IMR-90 (cell line): Measurements from ENCODE around the gene OCIAD1. TPM values are rescaled to one million over a fixed set of nuclear protein-coding genes. Genes with fewer than 3 reads are reported as not detected.
A peak's percentile ranks its signal among the peaks of the same experiment; 100 is the strongest.

Source experiments
- ATAC-seq: fragments of 200-7000 bp; cut with Tn5 transposase; 2 replicates; pipeline ENCODE4 v1.9.1; 2020; ENCODE audit warnings: low read depth, mild to moderate bottlenecking, moderate library complexity
- Bru-seq: library from RNA; stranded (reverse); fragments of 400-500 nt; gene quantifications from one replicate; lab custom pipeline; 2021; lab: Mats Ljungman, UMichigan
- BruChase-seq, 2 experiments: library from RNA; stranded (reverse); fragments of 400-500 nt; gene quantifications; one replicate each; lab custom pipeline; 2021; lab: Mats Ljungman, UMichigan
- BruUV-seq: library from RNA; stranded (reverse); fragments of 400-500 nt; replicated peaks from 2 replicates; lab custom pipeline; 2021; lab: Mats Ljungman, UMichigan
- CTCF ChIA-PET: fragments of 300-600 bp; formaldehyde crosslinking; extraction: SDS; loops from one replicate; lab custom pipeline; 2021; ENCODE audit warnings: antibody characterized with exemption; lab: Yijun Ruan, JAX
- POLR2A ChIA-PET: fragments of 300-600 bp; sonication (Branson Sonifier 250); formaldehyde crosslinking; loops from one replicate; lab custom pipeline; 2022; ENCODE audit warnings: antibody characterized with exemption; ENCODE audit not compliant: unreplicated experiment; lab: Charles Lee
- DNase-seq: peaks from one replicate; pipeline ENCODE4 v3.0.0; 2013
- H2AFZ ChIP-seq: replicated peaks from 2 replicates; pipeline ENCODE3; 2013; ENCODE audit warnings: low read length, mild to moderate bottlenecking; ENCODE audit not compliant: poor library complexity
- H2AK5ac ChIP-seq: 2 replicates; pipeline ENCODE4 v1.6.1; 2013; ENCODE audit warnings: low read depth, low read length, inconsistent platforms
- H2AK9ac ChIP-seq: replicated peaks from 2 replicates; pipeline ENCODE3; 2013; ENCODE audit warnings: mild to moderate bottlenecking, low read depth, low read length, moderate library complexity; ENCODE audit not compliant: poor library complexity
- H2BK120ac ChIP-seq: 2 replicates; pipeline ENCODE4 v1.6.1; 2013; ENCODE audit warnings: low read depth, low read length, inconsistent platforms
- H2BK15ac ChIP-seq: 3 replicates; pipeline ENCODE4 v1.6.1; 2013; ENCODE audit warnings: low read depth, low read length, inconsistent platforms
- H2BK20ac ChIP-seq: 2 replicates; pipeline ENCODE4 v1.6.1; 2013; ENCODE audit warnings: low read depth, mild to moderate bottlenecking, inconsistent platforms, low read length, moderate library complexity
- H2BK5ac ChIP-seq: 2 replicates; pipeline ENCODE4 v1.6.1; 2013; ENCODE audit warnings: mild to moderate bottlenecking, low read depth, low read length, inconsistent platforms; ENCODE audit not compliant: poor library complexity, severe bottlenecking
- H3K14ac ChIP-seq: replicated peaks from 2 replicates; pipeline ENCODE4 v1.6.1; 2013; ENCODE audit warnings: low read depth, low read length, inconsistent platforms
- H3K18ac ChIP-seq: 2 replicates; pipeline ENCODE4 v1.6.1; 2013; ENCODE audit warnings: low read depth, low read length, control low read depth
- H3K23ac ChIP-seq: 2 replicates; pipeline ENCODE4 v1.6.1; 2013; ENCODE audit warnings: low read depth, low read length, inconsistent platforms
- H3K27ac ChIP-seq: 2 replicates; pipeline ENCODE4 v1.5.1; 2013; ENCODE audit warnings: mild to moderate bottlenecking, control low read depth, low read length; ENCODE audit not compliant: insufficient read depth
- H3K27me3 ChIP-seq: 2 replicates; pipeline ENCODE4 v1.6.1; 2013; ENCODE audit warnings: low read length; ENCODE audit not compliant: control insufficient read depth, insufficient read depth
- H3K36me3 ChIP-seq: 2 replicates; pipeline ENCODE4 v1.6.1; 2013; ENCODE audit warnings: low read length, mixed read lengths; ENCODE audit not compliant: control insufficient read depth, insufficient read depth
- H3K4ac ChIP-seq: 2 replicates; pipeline ENCODE4 v1.6.1; 2013; ENCODE audit warnings: low read depth, low read length, inconsistent platforms
- H3K4me1 ChIP-seq: 2 replicates; pipeline ENCODE4 v1.6.1; 2013; ENCODE audit warnings: low read length, mixed read lengths; ENCODE audit not compliant: control insufficient read depth, insufficient read depth
- H3K4me2 ChIP-seq: 2 replicates; pipeline ENCODE4 v1.6.1; 2013; ENCODE audit warnings: low read depth, mild to moderate bottlenecking, control low read depth, low read length, moderate library complexity
- H3K4me3 ChIP-seq: 2 replicates; pipeline ENCODE4 v1.5.1; 2013; ENCODE audit warnings: low read depth, mild to moderate bottlenecking, control low read depth, low read length, moderate library complexity; ENCODE audit not compliant: insufficient read depth
- H3K56ac ChIP-seq: 2 replicates; pipeline ENCODE4 v1.6.1; 2013; ENCODE audit warnings: low read length, inconsistent platforms; ENCODE audit not compliant: insufficient read depth; ENCODE audit errors: extremely low read depth
- H3K79me1 ChIP-seq, 2 experiments: 2 replicates each; pipeline ENCODE4 v1.6.1; 2013; ENCODE audit warnings: low read length in 2 of 2, inconsistent platforms in 1 of 2, low read depth in 1 of 2
- H3K9ac ChIP-seq: 2 replicates; pipeline ENCODE4 v1.6.1; 2013; ENCODE audit warnings: low read depth, low read length, control low read depth
- H3K9me1 ChIP-seq: 2 replicates; pipeline ENCODE4 v1.6.1; 2013; ENCODE audit warnings: low read length, inconsistent platforms; ENCODE audit not compliant: insufficient read depth
- H3K9me3 ChIP-seq: 2 replicates; pipeline ENCODE4 v1.6.1; 2013; ENCODE audit warnings: low read length; ENCODE audit not compliant: control insufficient read depth, insufficient read depth
- H4K20me1 ChIP-seq: 2 replicates; pipeline ENCODE4 v1.6.1; 2013; ENCODE audit warnings: low read length, inconsistent platforms; ENCODE audit not compliant: insufficient read depth
- H4K5ac ChIP-seq: 2 replicates; pipeline ENCODE4 v1.6.1; 2013; ENCODE audit warnings: mild to moderate bottlenecking, low read depth, low read length, control low read depth
- H4K8ac ChIP-seq, 2 experiments: 2 replicates each; pipeline ENCODE4 v1.6.1; 2013; ENCODE audit warnings: low read depth in 2 of 2, low read length in 2 of 2, control low read depth in 1 of 2, inconsistent platforms in 1 of 2
- H4K91ac ChIP-seq: 2 replicates; pipeline ENCODE4 v1.6.1; 2013; ENCODE audit warnings: low read depth, low read length, inconsistent platforms; ENCODE audit not compliant: insufficient read depth
- BHLHE40 ChIP-seq: fragments of 150-350 bp; IDR thresholded peaks from 2 replicates; pipeline ENCODE4 v1.6.1; 2016; ENCODE audit warnings: mild to moderate bottlenecking, low read depth, low read length
- CEBPB ChIP-seq: IDR thresholded peaks from 2 replicates; pipeline ENCODE4 v1.6.1; 2012; ENCODE audit warnings: low read depth, low read length, improper control_type of control experiment
- CHD1 ChIP-seq: IDR thresholded peaks from 2 replicates; pipeline ENCODE4 v1.6.1; 2012; ENCODE audit warnings: low read depth, low read length, improper control_type of control experiment
- ELK1 ChIP-seq: fragments of 150-350 bp; IDR thresholded peaks from 2 replicates; pipeline ENCODE4 v1.6.1; 2016; ENCODE audit warnings: low read depth, mild to moderate bottlenecking, low read length, moderate library complexity, borderline replicate concordance
- MAFK ChIP-seq: IDR thresholded peaks from 2 replicates; pipeline ENCODE4 v1.6.1; 2012; ENCODE audit warnings: low read depth, low read length, improper control_type of control experiment
- MAZ ChIP-seq: IDR thresholded peaks from 2 replicates; pipeline ENCODE4 v1.6.1; 2012; ENCODE audit warnings: low read depth, mild to moderate bottlenecking, low read length, improper control_type of control experiment, moderate library complexity, borderline replicate concordance
- MXI1 ChIP-seq: IDR thresholded peaks from 2 replicates; pipeline ENCODE4 v1.6.1; 2012; ENCODE audit warnings: low read depth, mild to moderate bottlenecking, low read length, moderate library complexity, borderline replicate concordance
- NFE2L2 ChIP-seq: fragments of 150-350 bp; IDR thresholded peaks from 2 replicates; pipeline ENCODE4 v1.6.1; 2016; ENCODE audit warnings: low read depth, mild to moderate bottlenecking, low read length
- RAD21 ChIP-seq: IDR thresholded peaks from 2 replicates; pipeline ENCODE4 v1.6.1; 2012; ENCODE audit warnings: low read length, improper control_type of control experiment
- RCOR1 ChIP-seq: IDR thresholded peaks from 2 replicates; pipeline ENCODE4 v1.6.1; 2012; ENCODE audit warnings: mild to moderate bottlenecking, low read length, improper control_type of control experiment; ENCODE audit not compliant: insufficient replicate concordance
- RFX5 ChIP-seq: IDR thresholded peaks from 2 replicates; pipeline ENCODE4 v1.8.0; 2012; ENCODE audit warnings: low read depth, mild to moderate bottlenecking, low read length, moderate library complexity
- SMC3 ChIP-seq: fragments of 150-350 bp; IDR thresholded peaks from 2 replicates; pipeline ENCODE4 v1.6.1; 2016; ENCODE audit warnings: low read depth, mild to moderate bottlenecking, antibody characterized with exemption, low read length, moderate library complexity
- USF2 ChIP-seq: fragments of 150-350 bp; IDR thresholded peaks from 2 replicates; pipeline ENCODE4 v1.6.1; 2017; ENCODE audit warnings: mild to moderate bottlenecking, antibody characterized with exemption, low read length, low read depth
- WGBS, 2 experiments: methylation state at CpG; one replicate each; pipeline versions ENCODE4 v1.1.5 to v1.1.7; 2013; ENCODE audit warnings: missing lambda C conversion rate in 2 of 2; ENCODE audit not compliant: insufficient read length in 1 of 2; ENCODE audit errors: extremely low coverage in 2 of 2; 5-methylcytosine and 5-hydroxymethylcytosine counted together
- dilution Hi-C: fragments of 300-500 bp; cut with HindIII; formaldehyde crosslinking; loops from one replicate; pipeline ENCODE4 v1.14.3; 2018; ENCODE audit warnings: low sequenced_read_pairs; ENCODE audit not compliant: unreplicated experiment
- in situ Hi-C: fragments of 300-500 bp; cut with MboI; formaldehyde crosslinking; loops from 3 replicates; pipeline ENCODE4 v1.14.3; 2019; ENCODE audit warnings: low sequenced_read_pairs, inconsistent platforms, mixed read lengths
- intact Hi-C: fragments of 100-400 bp; cut with micrococcal nuclease; formaldehyde crosslinking; loops from 2 replicates; pipeline ENCODE4 v1.10.0; 2022
- long read RNA-seq: library from polyadenylated mRNA; unstranded; transcript quantifications from one replicate; pipeline ENCODE4 v2.0.0, GENCODE V29; 2021; ENCODE audit not compliant: unreplicated experiment
- polyA plus RNA-seq, 3 experiments: library from polyadenylated mRNA; depleted of rRNA; stranded (reverse); fragments of >200 nt; gene quantifications; 2 replicates each; pipeline ENCODE4 v1.2.3, GENCODE V29; 2012; ENCODE audit warnings: low replicate concordance in 1 of 3
- total RNA-seq: library from RNA; depleted of rRNA; stranded (reverse); fragments of >200 nt; gene quantifications from 2 replicates; pipeline ENCODE4 v1.2.3, GENCODE V29; 2012; rRNA removed

The OCIAD1 gene
- 86.9 and 106 TPM in 2 replicates for total RNA-seq
- polyA plus RNA-seq (2012; rRNA removed), result 84.3 and 112 TPM in 2 replicates
- polyA plus RNA-seq (2012; cell fraction: cytosol; rRNA removed), result 71.7 and 77.1 TPM in 2 replicates
- polyA plus RNA-seq (2012; cell fraction: nucleus; rRNA removed; ENCODE audit: low replicate concordance), result 24.6 and 64.2 TPM in 2 replicates
- percentile 90 among the genes with signal in this experiment for Bru-seq, nascent RNA
- percentile 92 among the genes with signal in this experiment for BruChase-seq, experiment 1, labeled RNA remaining after a 6-hour chase
- percentile 91 among the genes with signal in this experiment for BruChase-seq, experiment 2, labeled RNA remaining after a 2-hour chase
- long read RNA-seq, transcript OCIAD1-201 (9 exons, 1,414 nt), result major isoform, 43 of 95 reads
- long read RNA-seq, transcript OCIAD1-202 (9 exons, 1,594 nt), result minor isoform, 19 of 95 reads
- long read RNA-seq, partial matches to known transcripts, result 8 of 95 reads
- long read RNA-seq, other reads (novel, unspliced or antisense), result 20 of 95 reads

- peak within 1 kb of the TSS; percentile 92 for H3K56ac ChIP-seq
- peak within 1 kb of the TSS; percentile 94 for H2AK9ac ChIP-seq
- H3K9me3 ChIP-seq, result no peaks in the 10 kb centered on the region
- peak within 1 kb of the TSS; percentile 96 to 100 for H4K8ac ChIP-seq
- peak within 1 kb of the TSS; percentile 88 for H3K4me2 ChIP-seq
- peaks cover 17% of the 10 kb centered on the region for H3K36me3 ChIP-seq
- 0% methylated on average over 26 of the region's 56 CpGs; no CpG with 5 or more reads in 1 of the 2 experiments for WGBS, 2 experiments
- H3K18ac ChIP-seq, result peak within 1 kb of the TSS; percentile 83
- H3K79me1 ChIP-seq, result peaks cover 6 to 29% of the 10 kb centered on the region in 2 experiments; a peak in 3 of 4 replicates
- peak within 1 kb of the TSS; percentile 99 for H3K4ac ChIP-seq
- BruUV-seq, result no TSS peak
- H2BK15ac ChIP-seq, result peak within 1 kb of the TSS; percentile 46; the same call in 2 of the 3 replicates
- POLR2A ChIA-PET, result no interaction called here
- H3K27me3 ChIP-seq, result no peaks in the 10 kb centered on the region
- peak within 1 kb of the TSS; percentile 94 for H3K23ac ChIP-seq
- H2BK20ac ChIP-seq, result no peak within 1 kb of the TSS
- dilution Hi-C loops, result no loop called here
- H4K20me1 ChIP-seq, result no peaks in the 10 kb centered on the region
- H2AK5ac ChIP-seq, result peak within 1 kb of the TSS; percentile 89
- H2BK120ac ChIP-seq, result peak within 1 kb of the TSS; percentile 88
- H2AFZ ChIP-seq, result peak within 1 kb of the TSS; percentile 98
- CTCF ChIA-PET, result no interaction called here
- peak within 1 kb of the TSS; percentile 98 for H3K27ac ChIP-seq
- H3K14ac ChIP-seq, result peak within 1 kb of the TSS; percentile 98
- peak within 1 kb of the TSS; percentile 90 for H4K5ac ChIP-seq
- H3K9me1 ChIP-seq, result peaks cover 4% of the 10 kb centered on the region; the same call in 1 of the 2 replicates
- intact Hi-C loops, result loop anchor here (1.0 to 5.0 kb wide), 3 partner anchors 51 to 259 kb away; partner anchors contain the start of gene FRYL
- H3K9ac ChIP-seq, result peak within 1 kb of the TSS; percentile 99
- H4K91ac ChIP-seq, result peak within 1 kb of the TSS; percentile 98
- no peaks in the 10 kb centered on the region for H3K4me1 ChIP-seq
- peak within 1 kb of the TSS; percentile 93 for H2BK5ac ChIP-seq
- in situ Hi-C loops, result loop anchor here (25.0 kb wide), 2 partner anchors 94 to 244 kb away; no protein-coding TSS in a partner anchor
- H3K4me3 ChIP-seq, result peak within 1 kb of the TSS; percentile 76
- peak; percentile 98 for ATAC-seq
- peak; percentile 100 for DNase-seq
- no peak for TF ChIP-seq NFE2L2
- TF ChIP-seq ELK1, result no peak
- TF ChIP-seq BHLHE40, result no peak; the same call in 1 of the 2 replicates
- no peak for TF ChIP-seq SMC3
- TF ChIP-seq CEBPB, result no peak; the same call in 1 of the 2 replicates
- TF ChIP-seq MAZ, result peak; percentile 72; the same call in 1 of the 2 replicates
- no peak; the same call in 1 of the 2 replicates for TF ChIP-seq MXI1
- TF ChIP-seq RAD21, result no peak
- TF ChIP-seq RFX5, result no peak
- TF ChIP-seq RCOR1, result no peak
- TF ChIP-seq MAFK, result no peak
- TF ChIP-seq USF2, result peak; percentile 64
- 0 out of 2 replicates have a peak, but pooled peaks have one; percentile 45 for TF ChIP-seq CHD1
These were observed at the start of gene OCIAD1 for GRCh38 chr4:48830706-48831531. OCIAD1 (plus strand) TSS chr4:48831088; CDS start chr4:48832625, 1,537 bp downstream.
